ENCODE measurements around the gene CFB. TPM values are rescaled to one million over a fixed set of nuclear protein-coding genes. Genes with fewer than 3 reads are reported as not detected.
A peak's percentile ranks its signal among the peaks of the same experiment; 100 is the strongest.
"Not testable (repeated sequence)": the region's sequence is repeated elsewhere in the genome, so short reads cannot be mapped to it uniquely, and the experiment has no call there.

Gene CFB
- total and polyA plus RNA-seq, 12 donors, result 0.78 to 166 (median 28.2) TPM

- Histone ChIP-seq H3K27me3 (no peaks in the 10 kb centered on the region), H3K36me3 (replicated peaks in 1 of 2) (no peaks in the 10 kb centered on the region), H3K4me1 (replicated peaks in 1 of 2) (peaks cover 13 to 27% of the 10 kb centered on the region in 2 donors), H3K9me3 (replicated peaks in 1 of 3) (no peaks in the 10 kb centered on the region), H3K27ac (no peak overlapping the region), H3K4me3 (no peak overlapping the region)
- intact Hi-C loops (cut with DNase I), result no loop called here
- TF ChIP-seq POLR2A (IDR thresholded peaks at IDR 0.05) (no peak), CTCF (IDR thresholded peaks at IDR 0.05) (no peak)
- peak in 4 of 7 donors; percentile 39 to 73 (median 52) for DNase-seq
- 30 to 42% (median 35%) methylated on average over 7 of the region's 7 CpGs for WGBS, 4 donors
Measured at GRCh38 chr6:31907158-31907813, 38.6 kb upstream of the CFB start.

GRCh38 chr6:31908255-31908654 is 37.6 kb upstream of the CFB start:
- H3K36me3 ChIP-seq (replicated peaks in 1 of 2); intact Hi-C loops (cut with DNase I); DNase-seq; H3K27me3 ChIP-seq; H3K4me3 ChIP-seq; H3K9me3 ChIP-seq (replicated peaks in 1 of 3): not testable (repeated sequence)
- H3K4me1 ChIP-seq (replicated peaks in 1 of 2), result peaks cover 8 to 18% of the 10 kb centered on the region in 2 donors
- WGBS, 4 donors, result 69 to 74% (median 71%) methylated on average over 4 to 5 of the region's 5 CpGs
- H3K27ac ChIP-seq, result peak overlapping the region in 1 of 5 donors; percentile 26

- no peak overlapping the region for H3K27ac ChIP-seq
- intact Hi-C loops (cut with DNase I), result no loop called here
- WGBS, 4 donors, result 41 to 44% (median 42%) methylated on average over 4 of the region's 4 CpGs
Measured at GRCh38 chr6:31908791-31909190, 37.1 kb upstream of the CFB start.

GRCh38 chr6:31909298-31909697 is 36.6 kb upstream of the CFB start:
- H3K27ac ChIP-seq; H3K36me3 ChIP-seq (replicated peaks in 1 of 2); DNase-seq; H3K4me1 ChIP-seq (replicated peaks in 1 of 2); H3K9me3 ChIP-seq (replicated peaks in 1 of 3); intact Hi-C loops (cut with DNase I); H3K4me3 ChIP-seq; H3K27me3 ChIP-seq: not testable (repeated sequence)
- 73 to 87% (median 86%) methylated on average over 7 of the region's 7 CpGs for WGBS, 4 donors

More at GRCh38 chr6:31908791-31909190, 37.1 kb upstream of the CFB start:
- H3K9me3 ChIP-seq (replicated peaks in 1 of 3), result no peaks in the 10 kb centered on the region
- no peaks in the 10 kb centered on the region for H3K36me3 ChIP-seq (replicated peaks in 1 of 2)
- no peak overlapping the region for H3K4me3 ChIP-seq
- H3K27me3 ChIP-seq, result no peaks in the 10 kb centered on the region
- H3K4me1 ChIP-seq (replicated peaks in 1 of 2), result peaks cover 8 to 13% of the 10 kb centered on the region in 2 donors
- TF ChIP-seq CTCF (IDR thresholded peaks at IDR 0.05) (no peak), POLR2A (IDR thresholded peaks at IDR 0.05) (no peak)
- no peak for DNase-seq

GRCh38 chr6:31911826-31912585 is 33.9 kb upstream of the CFB start:
- intact Hi-C loops (cut with DNase I), result no loop called here
- 69 to 75% (median 72%) methylated on average over 10 to 11 of the region's 11 CpGs for WGBS, 4 donors
- Histone ChIP-seq H3K36me3 (replicated peaks in 1 of 2) (no peaks in the 10 kb centered on the region), H3K4me1 (replicated peaks in 1 of 2) (peaks cover 6 to 8% of the 10 kb centered on the region in 2 donors), H3K27me3 (no peaks in the 10 kb centered on the region), H3K4me3 (no peak overlapping the region), H3K27ac (peak overlapping the region in 1 of 5 donors; percentile 73), H3K9me3 (replicated peaks in 1 of 3) (no peaks in the 10 kb centered on the region)
- TF ChIP-seq POLR2A (IDR thresholded peaks at IDR 0.05) (no peak), CTCF (IDR thresholded peaks at IDR 0.05) (no peak)
- DNase-seq, result no peak
